ENCODE data around the gene C1QL4. TPM values are rescaled to one million over a fixed set of nuclear protein-coding genes. Genes with fewer than 3 reads are reported as not detected.
"Not testable (repeated sequence)": the region's sequence is repeated elsewhere in the genome, so short reads cannot be mapped to it uniquely, and the experiment has no call there.

Gene C1QL4
- total RNA-seq, 4 donors from 2014 or later, result not detected

GRCh38 chr12:49325606-49326005 lies 11.4 kb downstream of the C1QL4 start:
- Histone ChIP-seq H3K27me3 (no peaks in the 10 kb centered on the region), H3K4me1 (peaks cover 0 to 15% (median 2%) of the 10 kb centered on the region in 4 donors), H3K4me3 (no peak overlapping the region), H3K27ac (no peak overlapping the region), H3K9me3 (no peaks in the 10 kb centered on the region), H3K36me3 (no peaks in the 10 kb centered on the region)
- no peak for DNase-seq
- no peak for TF ChIP-seq CTCF (IDR thresholded peaks at IDR 0.05)
- no peak for TF ChIP-seq POLR2A (IDR thresholded peaks at IDR 0.05)

GRCh38 chr12:49323524-49324097 lies 13.4 kb downstream of the C1QL4 start:
- peaks cover 0 to 15% (median 2%) of the 10 kb centered on the region in 4 donors for H3K4me1 ChIP-seq
- no peak overlapping the region for H3K27ac ChIP-seq
- DNase-seq, result no peak
- TF ChIP-seq POLR2A (IDR thresholded peaks at IDR 0.05) (no peak), CTCF (IDR thresholded peaks at IDR 0.05) (no peak)
- H3K27me3 ChIP-seq, result no peaks in the 10 kb centered on the region
- peak overlapping the region; percentile 54 to 81 (median 68) for H3K4me3 ChIP-seq
- H3K36me3 ChIP-seq, result no peaks in the 10 kb centered on the region
- H3K9me3 ChIP-seq, result no peaks in the 10 kb centered on the region

- peak; percentile 28 to 47 for TF ChIP-seq POLR2A (IDR thresholded peaks at IDR 0.05)
- no peak for TF ChIP-seq CTCF (IDR thresholded peaks at IDR 0.05)
Measured at GRCh38 chr12:49322708-49323523, 14.1 kb downstream of the C1QL4 start, which contains the start of gene TROAP. Gene TROAP, plus strand, starts transcription at chr12:49323255. Its CDS starts 354 bp downstream, at chr12:49323609.

GRCh38 chr12:49322367-49322707 lies 14.7 kb downstream of the C1QL4 start:
- Histone ChIP-seq H3K36me3 (no peaks in the 10 kb centered on the region), H3K4me3 (peak overlapping the region; percentile 54 to 81 (median 68)), H3K27ac (peak overlapping the region; percentile 60 to 69 (median 65)), H3K9me3 (no peaks in the 10 kb centered on the region), H3K4me1 (peaks cover 0 to 15% (median 2%) of the 10 kb centered on the region in 4 donors), H3K27me3 (no peaks in the 10 kb centered on the region)
- no peak for DNase-seq
- TF ChIP-seq CTCF (IDR thresholded peaks at IDR 0.05), result no peak
- no peak for TF ChIP-seq POLR2A (IDR thresholded peaks at IDR 0.05)

More at GRCh38 chr12:49322708-49323523, 14.1 kb downstream of the C1QL4 start, which contains the start of gene TROAP:
- peak within 1 kb of the TSS; percentile 60 to 69 (median 65) for H3K27ac ChIP-seq
- DNase-seq, result peak; percentile 93 to 98 (median 97)
- peak within 1 kb of the TSS; percentile 54 to 81 (median 68) for H3K4me3 ChIP-seq
- no peaks in the 10 kb centered on the region for H3K27me3 ChIP-seq
- H3K4me1 ChIP-seq, result peaks cover 0 to 15% (median 2%) of the 10 kb centered on the region in 4 donors
- no peaks in the 10 kb centered on the region for H3K9me3 ChIP-seq
- no peaks in the 10 kb centered on the region for H3K36me3 ChIP-seq

- H3K4me3 ChIP-seq, H3K9me3 ChIP-seq, H3K27me3 ChIP-seq, H3K27ac ChIP-seq, H3K36me3 ChIP-seq: not testable (repeated sequence)
- DNase-seq, result peak in 1 of 3 donors; percentile 24
- peaks cover 0 to 15% (median 2%) of the 10 kb centered on the region in 4 donors for H3K4me1 ChIP-seq
Measured at GRCh38 chr12:49320411-49321103, 16.4 kb downstream of the C1QL4 start.

GRCh38 chr12:49317118-49317517 lies 19.9 kb downstream of the C1QL4 start:
- H3K4me1 ChIP-seq, H3K27me3 ChIP-seq, H3K27ac ChIP-seq, H3K36me3 ChIP-seq, H3K9me3 ChIP-seq, H3K4me3 ChIP-seq: not testable (repeated sequence)
- DNase-seq, result peak in 1 of 3 donors; percentile 5

Measured in Peyer's patch (tissue), 4 donors.